ENCODE results near the gene LHFPL3.

Gene LHFPL3

GRCh38 chr7:104801022-104801421 is 472.6 kb downstream of the LHFPL3 start:
- Mint-ChIP-seq H3K36me3 (ENCODE audit: low read depth) (no peaks in the 10 kb centered on the region), H3K4me3 (no peak overlapping the region), H3K27ac (no peak overlapping the region), H3K9me3 (no peaks in the 10 kb centered on the region), H3K27me3 (ENCODE audit: low read depth, poor library complexity) (peaks cover 14% of the 10 kb centered on the region), H3K4me1 (no peaks in the 10 kb centered on the region)
- TF ChIP-seq CTCF (IDR thresholded peaks at IDR 0.05) = no peak
- DNase-seq = no peak

- H3K36me3 Mint-ChIP-seq (ENCODE audit: low read depth) = no peaks in the 10 kb centered on the region
- no peak for DNase-seq
- TF ChIP-seq CTCF (IDR thresholded peaks at IDR 0.05) = no peak
- peaks cover 14% of the 10 kb centered on the region for H3K27me3 Mint-ChIP-seq (ENCODE audit: low read depth, poor library complexity)
- no peak overlapping the region for H3K27ac Mint-ChIP-seq
- H3K9me3 Mint-ChIP-seq = no peaks in the 10 kb centered on the region
- no peaks in the 10 kb centered on the region for H3K4me1 Mint-ChIP-seq
- H3K4me3 Mint-ChIP-seq = no peak overlapping the region
These were observed 475.5 kb downstream of the LHFPL3 start for GRCh38 chr7:104803931-104804330.

- peaks cover 9% of the 10 kb centered on the region for H3K27me3 Mint-ChIP-seq (ENCODE audit: low read depth, poor library complexity)
- H3K27ac Mint-ChIP-seq = no peak overlapping the region
- DNase-seq = no peak
- H3K4me3 Mint-ChIP-seq = no peak overlapping the region
- H3K36me3 Mint-ChIP-seq (ENCODE audit: low read depth) = no peaks in the 10 kb centered on the region
- H3K4me1 Mint-ChIP-seq = no peaks in the 10 kb centered on the region
- TF ChIP-seq CTCF (IDR thresholded peaks at IDR 0.05) = no peak
- H3K9me3 Mint-ChIP-seq = no peaks in the 10 kb centered on the region
These were observed 476.3 kb downstream of the LHFPL3 start for GRCh38 chr7:104804696-104805095.

- H3K4me1 Mint-ChIP-seq = no peaks in the 10 kb centered on the region
These were observed 477.3 kb downstream of the LHFPL3 start for GRCh38 chr7:104805449-104806317.

GRCh38 chr7:104807671-104808070 is 479.3 kb downstream of the LHFPL3 start:
- Mint-ChIP-seq H3K27ac (no peak overlapping the region), H3K4me1 (no peaks in the 10 kb centered on the region), H3K27me3 (ENCODE audit: low read depth, poor library complexity) (peaks cover 7% of the 10 kb centered on the region), H3K9me3 (no peaks in the 10 kb centered on the region), H3K4me3 (no peak overlapping the region), H3K36me3 (ENCODE audit: low read depth) (no peaks in the 10 kb centered on the region)
- no peak for DNase-seq
- TF ChIP-seq CTCF (IDR thresholded peaks at IDR 0.05) = no peak

More at GRCh38 chr7:104805449-104806317, 477.3 kb downstream of the LHFPL3 start:
- no peak for DNase-seq
- TF ChIP-seq CTCF (IDR thresholded peaks at IDR 0.05) = no peak
- Mint-ChIP-seq H3K27me3 (ENCODE audit: low read depth, poor library complexity) (peaks cover 3% of the 10 kb centered on the region), H3K27ac (no peak overlapping the region), H3K9me3 (no peaks in the 10 kb centered on the region), H3K4me3 (no peak overlapping the region), H3K36me3 (ENCODE audit: low read depth) (no peaks in the 10 kb centered on the region)

GRCh38 chr7:104809906-104810305 is 481.5 kb downstream of the LHFPL3 start:
- no peak for TF ChIP-seq CTCF (IDR thresholded peaks at IDR 0.05)
- Mint-ChIP-seq H3K9me3 (no peaks in the 10 kb centered on the region), H3K27ac (no peak overlapping the region), H3K4me1 (no peaks in the 10 kb centered on the region), H3K4me3 (no peak overlapping the region), H3K27me3 (ENCODE audit: low read depth, poor library complexity) (peaks cover 7% of the 10 kb centered on the region), H3K36me3 (ENCODE audit: low read depth) (no peaks in the 10 kb centered on the region)
- no peak for DNase-seq
